ENCODE data around the gene PHACTR3. TPM values are rescaled to one million over a fixed set of nuclear protein-coding genes. Genes with fewer than 3 reads are reported as not detected.

Gene PHACTR3
- total and polyA plus RNA-seq, 4 donors: 0.14 to 0.42 (median 0.17) TPM

DNA sequence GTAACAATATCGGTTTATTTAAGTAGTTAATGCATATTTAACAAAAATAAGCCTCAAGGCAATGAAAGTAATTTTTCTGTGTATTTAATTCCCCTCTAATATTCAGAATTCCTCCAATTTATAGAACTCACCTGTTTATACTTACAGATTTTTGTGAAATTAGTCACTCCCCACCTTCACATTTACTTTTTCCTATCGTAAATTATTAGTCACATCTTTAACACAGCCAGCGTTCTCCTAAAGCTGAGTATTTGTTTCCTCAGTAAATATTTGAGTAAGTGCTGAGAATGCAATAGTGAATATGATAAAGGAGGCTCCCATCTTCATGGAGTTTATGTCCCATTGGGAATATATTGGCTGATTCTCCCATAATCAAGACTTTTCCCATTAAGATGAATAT is 241.1 kb downstream of the PHACTR3 start (continued):
- TF ChIP-seq, protein P1, sequence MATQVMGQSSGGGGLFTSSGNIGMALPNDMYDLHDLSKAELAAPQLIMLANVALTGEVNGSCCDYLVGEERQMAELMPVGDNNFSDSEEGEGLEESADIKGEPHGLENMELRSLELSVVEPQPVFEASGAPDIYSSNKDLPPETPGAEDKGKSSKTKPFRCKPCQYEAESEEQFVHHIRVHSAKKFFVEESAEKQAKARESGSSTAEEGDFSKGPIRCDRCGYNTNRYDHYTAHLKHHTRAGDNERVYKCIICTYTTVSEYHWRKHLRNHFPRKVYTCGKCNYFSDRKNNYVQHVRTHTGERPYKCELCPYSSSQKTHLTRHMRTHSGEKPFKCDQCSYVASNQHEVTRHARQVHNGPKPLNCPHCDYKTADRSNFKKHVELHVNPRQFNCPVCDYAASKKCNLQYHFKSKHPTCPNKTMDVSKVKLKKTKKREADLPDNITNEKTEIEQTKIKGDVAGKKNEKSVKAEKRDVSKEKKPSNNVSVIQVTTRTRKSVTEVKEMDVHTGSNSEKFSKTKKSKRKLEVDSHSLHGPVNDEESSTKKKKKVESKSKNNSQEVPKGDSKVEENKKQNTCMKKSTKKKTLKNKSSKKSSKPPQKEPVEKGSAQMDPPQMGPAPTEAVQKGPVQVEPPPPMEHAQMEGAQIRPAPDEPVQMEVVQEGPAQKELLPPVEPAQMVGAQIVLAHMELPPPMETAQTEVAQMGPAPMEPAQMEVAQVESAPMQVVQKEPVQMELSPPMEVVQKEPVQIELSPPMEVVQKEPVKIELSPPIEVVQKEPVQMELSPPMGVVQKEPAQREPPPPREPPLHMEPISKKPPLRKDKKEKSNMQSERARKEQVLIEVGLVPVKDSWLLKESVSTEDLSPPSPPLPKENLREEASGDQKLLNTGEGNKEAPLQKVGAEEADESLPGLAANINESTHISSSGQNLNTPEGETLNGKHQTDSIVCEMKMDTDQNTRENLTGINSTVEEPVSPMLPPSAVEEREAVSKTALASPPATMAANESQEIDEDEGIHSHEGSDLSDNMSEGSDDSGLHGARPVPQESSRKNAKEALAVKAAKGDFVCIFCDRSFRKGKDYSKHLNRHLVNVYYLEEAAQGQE (IDR thresholded peaks at IDR 0.05): no peak

DNA sequence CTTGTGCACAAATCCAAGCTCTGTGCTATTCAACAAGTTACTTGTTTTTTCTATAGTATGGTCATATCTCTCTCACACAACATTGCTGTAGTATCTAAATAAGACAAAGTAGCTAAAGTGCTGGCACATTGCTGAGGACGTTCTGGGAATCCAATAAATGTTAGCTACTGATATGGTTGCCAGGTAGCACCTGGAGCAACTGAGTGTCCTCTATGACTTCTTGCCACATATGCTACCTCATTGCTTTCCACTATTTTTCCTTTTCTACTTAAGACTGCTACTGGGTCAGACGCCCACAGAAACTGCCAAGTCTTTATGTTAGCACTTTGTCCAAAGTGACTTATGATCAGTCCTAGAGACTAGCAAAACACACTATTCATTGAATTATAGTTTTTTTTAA is 243.8 kb downstream of the PHACTR3 start:
- Histone ChIP-seq H3K4me3 (ENCODE audit: low read depth in 1 of 3, low read length in 3 of 3) (no peak overlapping the region), H3K27me3 (ENCODE audit: control insufficient read depth in 4 of 4, insufficient read depth in 4 of 4, low read length in 3 of 4) (no peaks in the 10 kb centered on the region), H3K9ac (ENCODE audit: low read depth in 1 of 2, low read length in 2 of 2) (no peak overlapping the region), H3K36me3 (ENCODE audit: control insufficient read depth in 4 of 4, insufficient read depth in 3 of 4, low read depth in 1 of 4, low read length in 3 of 4) (no peaks in the 10 kb centered on the region), H3K4me1 (ENCODE audit: control insufficient read depth in 4 of 4, insufficient read depth in 4 of 4, low read length in 3 of 4) (no peaks in the 10 kb centered on the region), H3K9me3 (ENCODE audit: control insufficient read depth in 4 of 4, low read length in 3 of 4) (no peaks in the 10 kb centered on the region), H3K27ac (ENCODE audit: low read depth in 1 of 2, low read length in 2 of 2) (no peak overlapping the region)
- no peak for DNase-seq (ENCODE audit: low spot score)
- WGBS: 53% methylated on average over 2 of the region's 2 CpGs
- TF ChIP-seq NR2F2 (IDR thresholded peaks at IDR 0.05) (no peak), JUND (IDR thresholded peaks at IDR 0.05) (no peak), YY1 (IDR thresholded peaks at IDR 0.05) (no peak), TAF1 (conservative IDR thresholded peaks at IDR 0.05) (no peak), HNF4G (IDR thresholded peaks at IDR 0.05) (no peak), HNF4A (conservative IDR thresholded peaks at IDR 0.05) (no peak), SP1 (IDR thresholded peaks at IDR 0.05) (no peak), RXRA (IDR thresholded peaks at IDR 0.05) (no peak), FOXA1 (IDR thresholded peaks at IDR 0.05) (no peak), RAD21 (IDR thresholded peaks at IDR 0.05) (no peak)
- TF ChIP-seq, protein P2, sequence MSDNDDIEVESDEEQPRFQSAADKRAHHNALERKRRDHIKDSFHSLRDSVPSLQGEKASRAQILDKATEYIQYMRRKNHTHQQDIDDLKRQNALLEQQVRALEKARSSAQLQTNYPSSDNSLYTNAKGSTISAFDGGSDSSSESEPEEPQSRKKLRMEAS (IDR thresholded peaks at IDR 0.05): no peak
- TF ChIP-seq, protein P3, sequence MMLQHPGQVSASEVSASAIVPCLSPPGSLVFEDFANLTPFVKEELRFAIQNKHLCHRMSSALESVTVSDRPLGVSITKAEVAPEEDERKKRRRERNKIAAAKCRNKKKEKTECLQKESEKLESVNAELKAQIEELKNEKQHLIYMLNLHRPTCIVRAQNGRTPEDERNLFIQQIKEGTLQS (IDR thresholded peaks at IDR 0.05): no peak
- TF ChIP-seq, protein P4, sequence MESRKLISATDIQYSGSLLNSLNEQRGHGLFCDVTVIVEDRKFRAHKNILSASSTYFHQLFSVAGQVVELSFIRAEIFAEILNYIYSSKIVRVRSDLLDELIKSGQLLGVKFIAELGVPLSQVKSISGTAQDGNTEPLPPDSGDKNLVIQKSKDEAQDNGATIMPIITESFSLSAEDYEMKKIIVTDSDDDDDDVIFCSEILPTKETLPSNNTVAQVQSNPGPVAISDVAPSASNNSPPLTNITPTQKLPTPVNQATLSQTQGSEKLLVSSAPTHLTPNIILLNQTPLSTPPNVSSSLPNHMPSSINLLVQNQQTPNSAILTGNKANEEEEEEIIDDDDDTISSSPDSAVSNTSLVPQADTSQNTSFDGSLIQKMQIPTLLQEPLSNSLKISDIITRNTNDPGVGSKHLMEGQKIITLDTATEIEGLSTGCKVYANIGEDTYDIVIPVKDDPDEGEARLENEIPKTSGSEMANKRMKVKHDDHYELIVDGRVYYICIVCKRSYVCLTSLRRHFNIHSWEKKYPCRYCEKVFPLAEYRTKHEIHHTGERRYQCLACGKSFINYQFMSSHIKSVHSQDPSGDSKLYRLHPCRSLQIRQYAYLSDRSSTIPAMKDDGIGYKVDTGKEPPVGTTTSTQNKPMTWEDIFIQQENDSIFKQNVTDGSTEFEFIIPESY (IDR thresholded peaks at IDR 0.05): no peak
- TF ChIP-seq, protein P5, sequence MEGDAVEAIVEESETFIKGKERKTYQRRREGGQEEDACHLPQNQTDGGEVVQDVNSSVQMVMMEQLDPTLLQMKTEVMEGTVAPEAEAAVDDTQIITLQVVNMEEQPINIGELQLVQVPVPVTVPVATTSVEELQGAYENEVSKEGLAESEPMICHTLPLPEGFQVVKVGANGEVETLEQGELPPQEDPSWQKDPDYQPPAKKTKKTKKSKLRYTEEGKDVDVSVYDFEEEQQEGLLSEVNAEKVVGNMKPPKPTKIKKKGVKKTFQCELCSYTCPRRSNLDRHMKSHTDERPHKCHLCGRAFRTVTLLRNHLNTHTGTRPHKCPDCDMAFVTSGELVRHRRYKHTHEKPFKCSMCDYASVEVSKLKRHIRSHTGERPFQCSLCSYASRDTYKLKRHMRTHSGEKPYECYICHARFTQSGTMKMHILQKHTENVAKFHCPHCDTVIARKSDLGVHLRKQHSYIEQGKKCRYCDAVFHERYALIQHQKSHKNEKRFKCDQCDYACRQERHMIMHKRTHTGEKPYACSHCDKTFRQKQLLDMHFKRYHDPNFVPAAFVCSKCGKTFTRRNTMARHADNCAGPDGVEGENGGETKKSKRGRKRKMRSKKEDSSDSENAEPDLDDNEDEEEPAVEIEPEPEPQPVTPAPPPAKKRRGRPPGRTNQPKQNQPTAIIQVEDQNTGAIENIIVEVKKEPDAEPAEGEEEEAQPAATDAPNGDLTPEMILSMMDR (IDR thresholded peaks at IDR 0.05; ENCODE audit: low read depth, low read length, missing input control): no peak

All from liver (tissue), 9 donors.